ENCODE measurements around the gene GSTA4. TPM values are rescaled to one million over a fixed set of nuclear protein-coding genes. Genes with fewer than 3 reads are reported as not detected.

GSTA4 gene
- polyA plus RNA-seq, 1 donor (not counting 4 experiments of a cell fraction or from before 2014, with no cell fraction given) = 40.2 TPM

- dilution Hi-C loops (cut with MboI; ENCODE audit: extremely low pct_ligation_motif_present, low sequenced_read_pairs) = no loop called here
- H3K9me3 ChIP-seq (ENCODE audit: control insufficient read depth, low read depth, low read length) = no peaks in the 10 kb centered on the region
- no peaks in the 10 kb centered on the region for H4K20me1 ChIP-seq (ENCODE audit: control insufficient read depth, extremely low read depth, insufficient read depth, low read length)
- H3K79me2 ChIP-seq (ENCODE audit: control insufficient read depth, insufficient read depth, low read length) = no peaks in the 10 kb centered on the region
- H3K9ac ChIP-seq (ENCODE audit: control insufficient read depth, extremely low read depth, insufficient read depth, low read length) = no peak overlapping the region
- H2AFZ ChIP-seq (ENCODE audit: control insufficient read depth, low read length) = no peak overlapping the region
- H3K4me3 ChIP-seq (ENCODE audit: control insufficient read depth in 2 of 3, extremely low read depth in 1 of 3, insufficient read depth in 2 of 3, low read depth in 1 of 3, low read length in 3 of 3) = no peak overlapping the region
- H3K27ac ChIP-seq (ENCODE audit: control insufficient read depth, insufficient read depth, low read length) = peak overlapping the region; percentile 45
- no peak for TF ChIP-seq EZH2 (IDR thresholded peaks at IDR 0.05; ENCODE audit: low read length)
- TF ChIP-seq CTCF (optimal IDR thresholded peaks at IDR 0.05 in 1 of 3, IDR thresholded peaks at IDR 0.05 in 1 of 3, conservative IDR thresholded peaks at IDR 0.05 in 1 of 3; ENCODE audit: extremely low read depth in 1 of 3, insufficient read depth in 2 of 3, low read length in 3 of 3) = no peak
- H3K4me2 ChIP-seq (ENCODE audit: control insufficient read depth, extremely low read depth, insufficient read depth, low read depth, low read length) = peak overlapping the region; percentile 60
- H3K4me1 ChIP-seq (ENCODE audit: control insufficient read depth, extremely low read depth, insufficient read depth, low read length) = peaks cover 13% of the 10 kb centered on the region
- no peaks in the 10 kb centered on the region for H3K27me3 ChIP-seq (ENCODE audit: control insufficient read depth, extremely low read depth, insufficient read depth, low read length)
- FAIRE-seq (peak; percentile 49), DNase-seq (ENCODE audit: low read depth, low spot score) (peak; percentile 33)
- no peaks in the 10 kb centered on the region for H3K9me1 ChIP-seq (ENCODE audit: control insufficient read depth, extremely low read depth, insufficient read depth, low read length)
- H3K36me3 ChIP-seq (ENCODE audit: control insufficient read depth in 2 of 2, extremely low read depth in 1 of 2, insufficient read depth in 2 of 2, low read length in 2 of 2) = no peaks in the 10 kb centered on the region
Observed at GRCh38 chr6:52929321-52930164, 65.5 kb downstream of the GSTA4 start.

Other genes with a start within 250 kb of the GSTA4 start
- gene GSTA2, start 231.8 kb downstream of the GSTA4 start, polyA plus RNA-seq = not detected in 3 replicates
- not detected in 3 replicates for gene GSTA1, start 191.5 kb downstream of the GSTA4 start, polyA plus RNA-seq
- not detected in 3 replicates for gene GSTA5, start 154.5 kb downstream of the GSTA4 start, polyA plus RNA-seq
- not detected in 3 replicates for gene GSTA3, start 85.6 kb downstream of the GSTA4 start, polyA plus RNA-seq
- gene CILK1, start 66.5 kb upstream of the GSTA4 start, polyA plus RNA-seq = 3.6 to 5.6 TPM (median 5.0 TPM) in 3 replicates
- gene FBXO9, start 70.1 kb upstream of the GSTA4 start, polyA plus RNA-seq = 51.5 to 71.8 TPM (median 52.1 TPM) in 3 replicates
- not detected in 3 replicates for gene GCM1, start 153.6 kb upstream of the GSTA4 start, polyA plus RNA-seq

Measured in keratinocyte (primary cell).